ENCODE measurements around the gene LMOD3.

Gene LMOD3

GRCh38 chr3:69122403-69122802 is at the start of gene LMOD3:
TSS of gene LMOD3 (minus strand) at chr3:69122595. CDS start at chr3:69122386, 209 bp downstream.
- no peak for DNase-seq (ENCODE audit: low spot score)

GRCh38 chr3:69172058-69172457 is 49.7 kb upstream of the LMOD3 start:
- no peak for DNase-seq (ENCODE audit: low spot score)

- no peak for DNase-seq (ENCODE audit: low spot score)
Measured at GRCh38 chr3:69166446-69166845, 44.1 kb upstream of the LMOD3 start.

GRCh38 chr3:69165744-69166143 is 43.3 kb upstream of the LMOD3 start:
- DNase-seq (ENCODE audit: low spot score), result no peak

GRCh38 chr3:69164296-69164695 is 41.9 kb upstream of the LMOD3 start:
- no peak for DNase-seq (ENCODE audit: low spot score)

- no peak for DNase-seq (ENCODE audit: low spot score)
Measured at GRCh38 chr3:69162308-69162980, 40.0 kb upstream of the LMOD3 start.

- DNase-seq (ENCODE audit: low spot score), result peak; percentile 67
Measured at GRCh38 chr3:69161587-69162307, 39.4 kb upstream of the LMOD3 start.

GRCh38 chr3:69160525-69160924 is 38.1 kb upstream of the LMOD3 start:
- DNase-seq (ENCODE audit: low spot score), result no peak

- DNase-seq (ENCODE audit: low spot score), result no peak
Measured at GRCh38 chr3:69160107-69160506, 37.7 kb upstream of the LMOD3 start.

- no peak for DNase-seq (ENCODE audit: low spot score)
Measured at GRCh38 chr3:69149586-69149985, 27.2 kb upstream of the LMOD3 start.

- no peak for DNase-seq (ENCODE audit: low spot score)
Measured at GRCh38 chr3:69145688-69146087, 23.3 kb upstream of the LMOD3 start.

GRCh38 chr3:69144631-69145245 is 22.3 kb upstream of the LMOD3 start:
- no peak for DNase-seq (ENCODE audit: low spot score)

- no peak for DNase-seq (ENCODE audit: low spot score)
Measured at GRCh38 chr3:69143612-69144011, 21.2 kb upstream of the LMOD3 start.

GRCh38 chr3:69142797-69143454 is 20.5 kb upstream of the LMOD3 start:
- DNase-seq (ENCODE audit: low spot score), result no peak

GRCh38 chr3:69142090-69142489 is 19.7 kb upstream of the LMOD3 start:
- DNase-seq (ENCODE audit: low spot score), result no peak

GRCh38 chr3:69141313-69141712 is 18.9 kb upstream of the LMOD3 start:
- no peak for DNase-seq (ENCODE audit: low spot score)

GRCh38 chr3:69137412-69137811 is 15.0 kb upstream of the LMOD3 start:
- DNase-seq (ENCODE audit: low spot score), result no peak

- DNase-seq (ENCODE audit: low spot score), result no peak
Measured at GRCh38 chr3:69137005-69137404, 14.6 kb upstream of the LMOD3 start.

GRCh38 chr3:69130689-69131088 is 8.3 kb upstream of the LMOD3 start:
- no peak for DNase-seq (ENCODE audit: low spot score)

- DNase-seq (ENCODE audit: low spot score), result no peak
Measured at GRCh38 chr3:69129531-69129930, 7.1 kb upstream of the LMOD3 start.

- DNase-seq (ENCODE audit: low spot score), result no peak
Measured at GRCh38 chr3:69128509-69128908, 6.1 kb upstream of the LMOD3 start.

- no peak for DNase-seq (ENCODE audit: low spot score)
Measured at GRCh38 chr3:69126999-69127398, 4.6 kb upstream of the LMOD3 start.

GRCh38 chr3:69126216-69126615 is 3.8 kb upstream of the LMOD3 start:
- no peak for DNase-seq (ENCODE audit: low spot score)
